MM.1S (cell line): ENCODE data around the gene EPDR1.
A peak's percentile ranks its signal among the peaks of the same experiment; 100 is the strongest.

Experiments
- DNase-seq: peaks from one replicate; pipeline ENCODE4 v3.0.0-alpha.2; 2015
- H2AFZ ChIP-seq: fragments of 300-600 bp; sonication (generic); 2 replicates; pipeline ENCODE4 v1.6.0; 2016; ENCODE audit warnings: antibody characterized with exemption, low read length
- H3F3A ChIP-seq: fragments of 300-600 bp; sonication (generic); 2 replicates; pipeline ENCODE4 v1.6.1; 2016; ENCODE audit warnings: mild to moderate bottlenecking, antibody characterized with exemption, low read length, moderate library complexity, mixed read lengths; ENCODE audit not compliant: insufficient read depth
- H3K27ac ChIP-seq: fragments of 300-600 bp; sonication (generic); 2 replicates; pipeline ENCODE4 v1.5.1; 2016; ENCODE audit warnings: mild to moderate bottlenecking, low read length
- H3K27me3 ChIP-seq: fragments of 300-600 bp; sonication (generic); replicated peaks from 2 replicates; pipeline ENCODE4 v1.6.0; 2016; ENCODE audit warnings: low read length; ENCODE audit not compliant: insufficient read depth
- H3K36me3 ChIP-seq: fragments of 300-600 bp; sonication (generic); replicated peaks from 2 replicates; pipeline ENCODE4 v1.6.1; 2016; ENCODE audit warnings: mild to moderate bottlenecking, low read length, mixed read lengths; ENCODE audit not compliant: insufficient read depth
- H3K4me1 ChIP-seq: fragments of 300-600 bp; sonication (generic); 2 replicates; pipeline ENCODE4 v1.6.1; 2016; ENCODE audit warnings: low read length, mixed read lengths
- H3K4me2 ChIP-seq: fragments of 300-600 bp; sonication (generic); 2 replicates; pipeline ENCODE4 v1.6.0; 2016; ENCODE audit warnings: low read depth, low read length
- H3K4me3 ChIP-seq: fragments of 300-600 bp; sonication (generic); 2 replicates; pipeline ENCODE4 v1.5.1; 2016; ENCODE audit warnings: low read length, mixed read lengths
- H3K79me2 ChIP-seq: fragments of 300-600 bp; sonication (generic); 2 replicates; pipeline ENCODE4 v1.6.1; 2016; ENCODE audit warnings: mixed run types, low read length, mixed read lengths
- H3K9ac ChIP-seq: fragments of 300-600 bp; sonication (generic); 2 replicates; pipeline ENCODE4 v1.6.1; 2016; ENCODE audit warnings: low read length, mixed read lengths
- H3K9me2 ChIP-seq: fragments of 300-600 bp; sonication (generic); replicated peaks from 2 replicates; pipeline ENCODE4 v1.6.1; 2016; ENCODE audit warnings: mild to moderate bottlenecking, low read length, mixed read lengths; ENCODE audit not compliant: insufficient read depth
- H3K9me3 ChIP-seq: fragments of 300-600 bp; sonication (generic); replicated peaks from 2 replicates; pipeline ENCODE4 v1.6.1; 2016; ENCODE audit warnings: mild to moderate bottlenecking, low read length, mixed read lengths; ENCODE audit not compliant: insufficient read depth
- H4K20me1 ChIP-seq: fragments of 300-600 bp; sonication (generic); 2 replicates; pipeline ENCODE4 v1.6.1; 2016; ENCODE audit warnings: mild to moderate bottlenecking, low read length, moderate library complexity, mixed read lengths; ENCODE audit not compliant: insufficient read depth
- CTCF ChIP-seq: fragments of 300-600 bp; sonication (generic); IDR thresholded peaks from 2 replicates; pipeline ENCODE4 v1.5.1; 2016; ENCODE audit warnings: antibody characterized with exemption, low read length, mixed read lengths
- EZH2 ChIP-seq: fragments of 300-600 bp; sonication (generic); optimal IDR thresholded peaks from 2 replicates; pipeline ENCODE3; 2017; ENCODE audit warnings: low read depth, mild to moderate bottlenecking, antibody characterized with exemption, low read length, mixed read lengths
- EZH2phosphoT487 ChIP-seq: fragments of 300-600 bp; sonication (generic); IDR thresholded peaks from 2 replicates; pipeline ENCODE4 v1.6.1; 2018; ENCODE audit warnings: antibody characterized with exemption, low read length

The EPDR1 gene

GRCh38 chr7:37915438-37915837, 5.0 kb upstream of the EPDR1 start:
- Histone ChIP-seq H3F3A (peaks cover 7% of the 10 kb centered on the region; the same call in 1 of the 2 replicates), H3K36me3 (no peaks in the 10 kb centered on the region), H3K4me1 (peaks cover 4% of the 10 kb centered on the region), H3K9me2 (no peaks in the 10 kb centered on the region), H4K20me1 (no peaks in the 10 kb centered on the region), H3K9me3 (no peaks in the 10 kb centered on the region), H3K27me3 (no peaks in the 10 kb centered on the region), H3K4me3 (no peak overlapping the region), H3K79me2 (no peaks in the 10 kb centered on the region), H3K9ac (no peak overlapping the region), H3K27ac (no peak overlapping the region), H2AFZ (no peak overlapping the region), H3K4me2 (no peak overlapping the region)
- no peak for DNase-seq
- TF ChIP-seq CTCF (no peak), EZH2 (no peak), EZH2phosphoT487 (no peak)

GRCh38 chr7:37916017-37916672, 4.3 kb upstream of the EPDR1 start:
- Histone ChIP-seq H3K79me2 (no peaks in the 10 kb centered on the region), H3K9ac (no peak overlapping the region), H3K4me3 (peak overlapping the region; percentile 49), H4K20me1 (no peaks in the 10 kb centered on the region), H3F3A (peaks cover 13% of the 10 kb centered on the region; the same call in 1 of the 2 replicates), H3K36me3 (no peaks in the 10 kb centered on the region), H3K9me2 (no peaks in the 10 kb centered on the region), H3K9me3 (no peaks in the 10 kb centered on the region), H3K4me2 (peak overlapping the region; percentile 48), H3K4me1 (peaks cover 4% of the 10 kb centered on the region), H3K27me3 (no peaks in the 10 kb centered on the region), H3K27ac (no peak overlapping the region), H2AFZ (peak overlapping the region; percentile 38)
- TF ChIP-seq EZH2phosphoT487, result no peak
- TF ChIP-seq EZH2, result no peak
- TF ChIP-seq CTCF, result no peak
- no peak for DNase-seq

GRCh38 chr7:37916673-37917660, 3.5 kb upstream of the EPDR1 start, which contains the start of gene SFRP4:
Gene SFRP4 (minus strand): TSS chr7:37916817. CDS start chr7:37916537, 280 bp downstream.
- Histone ChIP-seq H3K36me3 (no peaks in the 10 kb centered on the region), H3K4me2 (peak within 1 kb of the TSS; percentile 48), H3K9ac (no peak within 1 kb of the TSS), H3K4me3 (peak within 1 kb of the TSS; percentile 49), H3K9me2 (no peaks in the 10 kb centered on the region), H3K4me1 (peaks cover 7% of the 10 kb centered on the region), H3K27ac (no peak within 1 kb of the TSS), H2AFZ (peak within 1 kb of the TSS; percentile 63), H3K9me3 (no peaks in the 10 kb centered on the region), H3K27me3 (no peaks in the 10 kb centered on the region), H4K20me1 (no peaks in the 10 kb centered on the region), H3K79me2 (peaks cover 4% of the 10 kb centered on the region), H3F3A (peaks cover 15% of the 10 kb centered on the region; the same call in 1 of the 2 replicates)
- TF ChIP-seq CTCF (peak; percentile 75), EZH2 (no peak)
- peak; percentile 65 for DNase-seq
